Embryonic facial prominence (tissue), 1 donor: ENCODE data around the gene PAGR1.
"Not testable (repeated sequence)": the region's sequence is repeated elsewhere in the genome, so short reads cannot be mapped to it uniquely, and the experiment has no call there.

Experiments
- DNase-seq: peaks from one replicate; pipeline ENCODE4 v3.0.0-alpha.2; 2016; ENCODE audit errors: extremely low spot score

The PAGR1 gene

GRCh38 chr16:29812754-29813643, 3.0 kb upstream of the PAGR1 start:
- no peak for DNase-seq

DNA sequence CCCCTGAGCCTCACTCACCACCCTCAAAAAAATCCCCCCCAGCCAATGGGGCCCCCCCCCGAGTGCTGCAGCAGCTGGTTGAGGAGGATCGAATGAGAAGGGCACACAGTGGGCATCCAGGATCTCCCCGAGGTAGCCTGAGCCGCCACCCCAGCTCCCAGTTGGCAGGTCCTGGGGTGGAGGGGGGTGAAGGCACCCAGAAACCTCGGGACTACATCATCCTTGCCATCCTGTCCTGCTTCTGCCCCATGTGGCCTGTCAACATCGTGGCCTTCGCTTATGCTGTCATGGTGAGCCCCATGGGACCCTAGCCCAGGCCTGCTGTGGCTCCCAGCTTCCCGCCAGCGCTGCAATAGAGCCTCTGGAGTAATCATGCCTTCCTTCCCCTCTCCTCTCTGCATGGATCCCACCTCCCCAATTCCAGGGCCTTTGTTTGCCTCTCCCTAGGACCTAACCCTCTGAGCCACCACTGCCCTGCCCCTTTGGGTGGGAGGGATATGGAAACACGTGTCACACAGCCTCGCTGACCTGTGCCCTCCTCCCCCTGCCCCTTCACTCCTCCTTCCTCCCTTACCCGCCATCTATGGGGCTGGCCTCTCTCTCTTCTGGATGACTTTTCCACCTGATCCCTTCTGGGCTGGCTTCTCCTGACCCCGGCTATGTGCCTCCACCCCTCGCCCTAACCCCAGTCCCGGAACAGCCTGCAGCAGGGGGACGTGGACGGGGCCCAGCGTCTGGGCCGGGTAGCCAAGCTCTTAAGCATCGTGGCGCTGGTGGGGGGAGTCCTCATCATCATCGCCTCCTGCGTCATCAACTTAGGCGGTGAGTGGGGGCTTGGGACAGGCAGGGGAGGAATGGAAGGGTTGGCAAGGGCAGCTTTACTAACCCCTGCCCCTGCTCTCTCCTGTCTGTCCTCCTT, 2.0 kb upstream of the PAGR1 start:
- no peak for DNase-seq

- DNase-seq, result no peak
These were observed 1.4 kb upstream of the PAGR1 start for GRCh38 chr16:29814592-29814991.

- no peak for DNase-seq
These were observed 775 bp upstream of the PAGR1 start for GRCh38 chr16:29815032-29815721.

DNA sequence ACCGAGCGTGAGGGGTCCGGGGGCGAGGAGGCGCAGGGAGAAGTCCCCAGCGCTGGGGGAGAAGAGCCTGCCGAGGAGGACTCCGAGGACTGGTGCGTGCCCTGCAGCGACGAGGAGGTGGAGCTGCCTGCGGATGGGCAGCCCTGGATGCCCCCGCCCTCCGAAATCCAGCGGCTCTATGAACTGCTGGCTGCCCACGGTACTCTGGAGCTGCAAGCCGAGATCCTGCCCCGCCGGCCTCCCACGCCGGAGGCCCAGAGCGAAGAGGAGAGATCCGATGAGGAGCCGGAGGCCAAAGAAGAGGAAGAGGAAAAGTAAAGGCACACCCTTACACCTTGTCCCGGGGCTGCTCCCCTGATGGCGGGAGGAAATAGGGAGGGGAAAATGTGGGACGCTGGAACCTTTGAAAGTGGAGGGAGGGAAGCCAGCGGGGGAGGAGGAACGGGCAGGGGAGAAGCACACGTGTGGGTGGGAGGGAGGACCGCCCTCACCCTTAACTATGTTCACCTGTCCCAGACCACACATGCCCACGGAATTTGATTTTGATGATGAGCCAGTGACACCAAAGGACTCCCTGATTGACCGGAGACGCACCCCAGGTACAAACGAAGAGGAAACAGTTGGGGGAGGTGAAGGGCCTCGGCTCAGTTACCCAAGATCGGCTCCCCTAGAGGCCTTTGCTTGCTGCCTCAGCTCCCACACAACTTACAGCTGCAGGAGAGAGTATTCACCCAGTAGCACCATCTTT, 916 bp downstream of the PAGR1 start:
- no peak for DNase-seq

GRCh38 chr16:29818082-29818481, 2.1 kb downstream of the PAGR1 start:
- no peak for DNase-seq

GRCh38 chr16:29819506-29819905, 3.6 kb downstream of the PAGR1 start:
- no peak for DNase-seq

- DNase-seq, result no peak
These were observed 4.3 kb downstream of the PAGR1 start, which contains the start of gene MVP for GRCh38 chr16:29820271-29820701. MVP (plus strand) TSS chr16:29820462; CDS start chr16:29830550, 10,088 bp downstream.

DNA sequence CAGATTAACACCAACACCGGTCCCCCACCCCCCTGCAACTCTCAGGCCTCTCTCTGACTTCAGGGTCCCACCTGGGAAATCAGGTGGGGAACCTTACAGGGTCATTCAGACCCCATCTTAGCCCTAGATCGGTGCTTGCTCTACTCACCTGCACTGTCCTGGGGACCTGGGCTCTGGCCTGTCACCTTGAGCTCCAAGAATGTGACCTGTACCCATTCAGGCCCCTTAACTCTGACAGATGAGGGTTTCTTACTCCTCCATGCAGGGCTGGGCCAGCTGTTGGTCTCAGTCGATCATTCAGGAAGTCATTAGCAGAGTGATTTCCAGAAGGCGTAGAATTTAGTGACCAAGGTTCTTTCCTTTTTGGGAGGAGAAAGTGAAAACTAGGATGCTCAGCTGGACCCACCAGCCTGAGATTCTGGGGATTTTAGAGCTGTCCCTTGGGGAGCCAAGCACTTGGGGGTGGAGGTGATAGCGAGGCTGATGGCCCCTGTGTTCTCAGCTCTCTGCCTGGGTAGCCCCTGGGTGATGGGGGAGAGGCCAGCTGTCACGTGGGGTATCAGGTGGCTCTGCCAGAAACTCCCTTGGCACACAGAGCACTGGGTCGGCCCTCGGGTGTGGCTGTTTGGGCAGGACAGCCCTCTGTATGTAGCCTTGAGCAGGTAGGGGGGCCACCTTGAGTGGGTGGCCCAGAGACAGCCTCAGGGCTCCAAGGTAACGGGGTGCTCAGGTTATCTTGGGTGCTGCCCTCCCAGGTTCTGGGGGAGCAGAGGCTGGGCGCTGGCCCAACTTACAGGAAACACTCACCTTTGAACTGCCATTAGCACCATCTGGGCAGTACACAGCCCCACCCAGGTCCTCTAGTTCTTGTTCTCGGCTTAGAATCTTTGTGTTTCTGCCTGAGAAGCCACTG, 5.0 kb downstream of the PAGR1 start:
- DNase-seq, result no peak

DNA sequence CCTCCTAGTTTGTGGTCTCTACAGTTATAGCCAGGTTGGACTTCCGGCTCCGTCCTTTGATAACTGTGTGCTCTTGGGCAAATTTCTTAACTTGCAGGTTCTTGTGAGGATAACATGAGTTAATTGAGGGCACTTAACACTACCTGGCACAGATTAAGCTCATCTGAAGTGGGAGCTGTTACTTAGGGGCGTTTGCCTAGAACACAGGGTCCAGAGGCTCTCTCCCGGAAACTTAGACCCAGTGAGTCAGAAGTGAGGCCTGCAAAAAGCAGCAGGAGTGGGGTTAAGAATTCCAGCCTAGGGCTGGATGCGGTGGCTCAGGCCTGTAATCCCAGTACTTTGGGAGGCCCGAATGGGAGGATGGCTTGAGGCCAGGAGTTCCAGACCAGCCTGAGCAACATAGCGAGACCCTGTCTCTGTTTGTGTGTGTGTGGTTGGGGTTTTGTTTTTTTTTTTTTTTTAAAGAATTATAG, 5.7 kb downstream of the PAGR1 start:
- no peak for DNase-seq

- no peak for DNase-seq
These were observed 8.7 kb downstream of the PAGR1 start for GRCh38 chr16:29824589-29825144.

GRCh38 chr16:29825145-29826044, 9.4 kb downstream of the PAGR1 start:
- DNase-seq, result no peak

GRCh38 chr16:29826342-29826695, 10.4 kb downstream of the PAGR1 start:
- no peak for DNase-seq

- DNase-seq, result no peak
These were observed 14.8 kb downstream of the PAGR1 start for GRCh38 chr16:29830774-29831173.

DNA sequence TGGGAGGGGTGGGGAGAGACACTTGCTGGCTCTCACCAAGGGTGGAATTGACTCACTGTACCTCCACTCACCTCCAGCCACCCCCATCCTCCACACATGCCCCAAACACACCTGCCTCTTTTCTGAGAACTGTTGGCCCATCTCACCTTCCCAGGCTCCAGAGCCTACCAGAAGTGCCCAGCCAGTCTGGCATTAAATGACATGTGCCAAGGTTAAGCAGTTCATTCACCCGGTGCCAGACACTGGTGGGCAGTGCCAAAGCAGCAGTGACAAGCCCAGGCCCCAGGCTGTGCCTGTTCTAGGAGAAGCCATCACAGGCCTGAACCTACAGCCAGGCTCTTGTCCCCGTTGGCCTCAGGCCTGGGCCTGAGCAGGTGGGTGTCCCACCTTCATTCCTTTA, 15.5 kb downstream of the PAGR1 start:
- DNase-seq, result no peak

DNA sequence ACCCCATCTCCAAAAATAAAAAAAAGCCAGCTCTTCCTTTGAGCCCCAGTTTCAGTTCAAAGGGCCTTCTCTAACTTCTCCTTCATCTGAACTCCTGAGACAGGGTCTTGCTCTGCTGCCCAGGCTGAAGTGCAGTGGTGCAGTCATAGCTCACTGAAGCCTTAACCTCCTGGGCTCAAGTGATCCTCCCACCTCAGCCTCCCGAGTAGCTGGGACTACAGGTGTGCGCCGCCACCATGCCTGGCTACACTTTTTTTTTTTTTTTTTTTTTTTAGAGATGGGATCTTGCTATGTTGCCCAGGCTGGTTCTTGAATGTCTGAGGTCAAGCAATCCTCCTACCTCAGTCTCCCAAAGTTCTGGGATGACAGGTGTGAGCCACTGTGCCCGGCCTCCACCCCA, 17.3 kb downstream of the PAGR1 start:
- not testable (repeated sequence) for DNase-seq

GRCh38 chr16:29834079-29834478, 18.1 kb downstream of the PAGR1 start:
- no peak for DNase-seq

GRCh38 chr16:29835926-29836325, 20.0 kb downstream of the PAGR1 start:
- no peak for DNase-seq

- DNase-seq, result no peak
These were observed 20.7 kb downstream of the PAGR1 start for GRCh38 chr16:29836623-29837022.
